Measurements from ENCODE around the gene NPHP4.

GRCh38 chr1:6037338-6037762 is 45.1 kb upstream of the NPHP4 start:
- TF ChIP-seq ZFP30 (CRISPR knock-in tag; IDR thresholded peaks at IDR 0.05) (no peak), POU6F1 (CRISPR knock-in tag; IDR thresholded peaks at IDR 0.05; ENCODE audit: borderline replicate concordance, low read depth) (no peak), ESRRG (CRISPR knock-in tag; IDR thresholded peaks at IDR 0.05) (no peak), ZFP3 (CRISPR knock-in tag; IDR thresholded peaks at IDR 0.05) (no peak), ZNF70 (CRISPR knock-in tag; IDR thresholded peaks at IDR 0.05) (no peak), SNAI2 (CRISPR knock-in tag; IDR thresholded peaks at IDR 0.05) (no peak), ISL1 (CRISPR knock-in tag; IDR thresholded peaks at IDR 0.05) (no peak), ARNTL (CRISPR knock-in tag; IDR thresholded peaks at IDR 0.05; ENCODE audit: borderline replicate concordance, low read depth) (no peak)
